Astrocyte (in vitro differentiated cells and primary cell): ENCODE data around the gene METTL24.

Experiments
- CTCF ChIP-seq: IDR thresholded peaks from 2 replicates; pipeline ENCODE4 v1.5.1; 2011; ENCODE audit warnings: low read depth, mild to moderate bottlenecking, inconsistent platforms, low read length, moderate library complexity; ENCODE audit not compliant: insufficient read depth
- EZH2 ChIP-seq: IDR thresholded peaks from 2 replicates; pipeline ENCODE4 v1.6.1; 2012; ENCODE audit warnings: mild to moderate bottlenecking, low read length, inconsistent platforms; ENCODE audit not compliant: insufficient read depth

- TF ChIP-seq CTCF: no peak
- TF ChIP-seq EZH2: no peak
Measured at GRCh38 chr6:110315207-110315868, 42.8 kb downstream of the METTL24 start.
